Measurements from ENCODE around the gene P2RY12.

DNA sequence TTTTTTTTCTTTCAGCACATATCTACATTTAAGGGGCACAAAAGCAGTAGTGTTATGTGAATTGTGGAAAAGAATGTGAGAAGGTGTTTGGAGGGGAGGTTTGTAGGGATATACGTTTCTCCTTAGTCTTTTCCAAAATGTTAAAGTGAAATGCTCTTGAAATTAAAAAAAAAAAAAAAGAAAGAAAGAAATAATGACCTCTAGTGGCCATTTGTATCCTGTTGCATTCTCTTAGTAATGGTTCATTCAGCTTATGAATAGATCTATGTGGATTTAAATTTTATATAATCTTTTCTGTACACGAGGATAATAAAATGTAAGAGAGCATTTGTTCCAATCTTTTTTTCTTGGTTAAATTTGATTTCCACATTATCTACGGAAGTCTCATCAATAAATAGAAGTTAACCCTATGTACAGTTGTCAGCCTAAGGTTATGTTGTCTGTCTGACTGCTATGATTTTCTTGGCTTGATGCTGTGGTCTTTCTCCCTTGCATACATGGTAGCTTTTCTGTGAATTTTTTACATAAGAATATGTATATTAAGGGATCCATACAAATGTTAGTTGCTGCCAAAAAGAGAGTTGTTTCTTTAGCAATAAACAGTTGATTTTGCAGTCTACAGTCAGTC is 56.9 kb downstream of the P2RY12 start:
- TF ChIP-seq, protein P1, sequence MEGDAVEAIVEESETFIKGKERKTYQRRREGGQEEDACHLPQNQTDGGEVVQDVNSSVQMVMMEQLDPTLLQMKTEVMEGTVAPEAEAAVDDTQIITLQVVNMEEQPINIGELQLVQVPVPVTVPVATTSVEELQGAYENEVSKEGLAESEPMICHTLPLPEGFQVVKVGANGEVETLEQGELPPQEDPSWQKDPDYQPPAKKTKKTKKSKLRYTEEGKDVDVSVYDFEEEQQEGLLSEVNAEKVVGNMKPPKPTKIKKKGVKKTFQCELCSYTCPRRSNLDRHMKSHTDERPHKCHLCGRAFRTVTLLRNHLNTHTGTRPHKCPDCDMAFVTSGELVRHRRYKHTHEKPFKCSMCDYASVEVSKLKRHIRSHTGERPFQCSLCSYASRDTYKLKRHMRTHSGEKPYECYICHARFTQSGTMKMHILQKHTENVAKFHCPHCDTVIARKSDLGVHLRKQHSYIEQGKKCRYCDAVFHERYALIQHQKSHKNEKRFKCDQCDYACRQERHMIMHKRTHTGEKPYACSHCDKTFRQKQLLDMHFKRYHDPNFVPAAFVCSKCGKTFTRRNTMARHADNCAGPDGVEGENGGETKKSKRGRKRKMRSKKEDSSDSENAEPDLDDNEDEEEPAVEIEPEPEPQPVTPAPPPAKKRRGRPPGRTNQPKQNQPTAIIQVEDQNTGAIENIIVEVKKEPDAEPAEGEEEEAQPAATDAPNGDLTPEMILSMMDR (IDR thresholded peaks at IDR 0.05): peak; percentile 81
- no peak for TF ChIP-seq EZH2 (IDR thresholded peaks at IDR 0.05; ENCODE audit: borderline replicate concordance, insufficient read depth, low read depth, low read length, poor library complexity, severe bottlenecking)
